Posterior cingulate gyrus (tissue), 11 donors: ENCODE measurements around the gene SFT2D3.
A peak's percentile ranks its signal among the peaks of the same experiment; 100 is the strongest.

Experiments
- DNase-seq, 10 donors: peaks; one replicate each; pipeline versions ENCODE4 v3.0.0 to v3.0.0-alpha.2; 2020 to 2021; ENCODE audit warnings: mixed read lengths in 3 of 10
- intact Hi-C: fragments of 100-400 bp; cut with DNase I; formaldehyde crosslinking; loops from one replicate; pipeline ENCODE4 v1.15.1; 2023

Gene SFT2D3

GRCh38 chr2:127663566-127664064, 37.7 kb upstream of the SFT2D3 start:
- intact Hi-C loops, result no loop called here
- DNase-seq, result peak in 1 of 10 donors; percentile 63

DNA sequence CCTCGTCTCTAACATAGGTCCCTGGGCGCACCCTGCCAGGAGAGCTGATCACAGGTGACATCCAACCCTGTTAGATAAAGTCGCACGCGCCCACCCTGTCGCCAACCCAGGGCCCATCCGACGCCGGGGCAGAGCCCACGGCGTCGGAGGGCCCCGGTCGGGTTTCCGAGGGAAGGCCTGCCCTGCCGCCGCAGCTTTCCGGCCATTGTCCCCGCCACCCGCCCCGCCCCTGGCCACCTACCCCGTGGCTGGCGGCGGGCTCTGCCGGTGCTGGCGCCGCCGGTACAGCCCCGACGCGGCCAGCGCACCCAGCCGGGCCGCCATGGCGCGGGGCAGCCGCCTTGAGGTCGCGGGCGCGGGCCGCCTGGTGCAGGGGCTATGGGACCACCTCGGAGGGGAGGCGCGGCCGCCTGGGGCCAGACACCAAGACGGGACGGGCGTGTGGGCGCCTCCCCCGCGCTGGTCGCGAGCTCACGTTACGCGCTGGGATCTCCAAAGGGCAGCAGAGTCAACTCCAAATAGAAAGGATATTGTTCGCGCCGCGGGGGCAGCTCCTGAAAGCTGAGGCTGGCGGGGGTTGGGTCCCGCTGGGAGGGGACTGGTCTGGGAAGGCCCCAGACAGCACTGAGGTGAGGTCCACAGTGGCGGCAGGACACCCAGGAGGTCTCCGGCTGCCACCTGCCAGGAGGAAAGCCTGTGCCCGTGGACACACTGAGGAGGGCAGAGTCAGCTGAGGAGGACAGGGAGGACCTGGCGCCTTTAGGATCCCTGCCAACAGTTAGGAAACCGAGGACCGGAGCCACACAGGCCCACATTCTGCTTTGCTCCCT, 37.0 kb upstream of the SFT2D3 start:
- DNase-seq, result peak in 3 of 10 donors; percentile 0 to 79 (median 69)
- intact Hi-C loops, result no loop called here

DNA sequence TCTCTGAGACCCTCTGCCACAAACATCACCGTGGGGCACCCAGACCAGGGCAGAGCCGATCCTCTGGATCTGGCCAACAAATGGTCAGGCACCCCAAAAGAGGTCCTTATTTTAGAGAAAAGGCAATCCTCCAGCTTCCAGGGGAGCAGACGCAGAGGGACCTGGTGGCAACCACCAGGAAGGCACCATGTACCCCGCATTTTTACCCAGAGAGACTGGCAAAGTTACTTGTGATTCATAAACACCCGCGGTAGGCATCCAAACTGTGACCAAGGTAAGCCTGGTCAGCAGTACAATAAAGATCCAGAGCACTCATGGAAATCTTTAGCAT, 36.4 kb upstream of the SFT2D3 start:
- intact Hi-C loops, result no loop called here
- no peak for DNase-seq

DNA sequence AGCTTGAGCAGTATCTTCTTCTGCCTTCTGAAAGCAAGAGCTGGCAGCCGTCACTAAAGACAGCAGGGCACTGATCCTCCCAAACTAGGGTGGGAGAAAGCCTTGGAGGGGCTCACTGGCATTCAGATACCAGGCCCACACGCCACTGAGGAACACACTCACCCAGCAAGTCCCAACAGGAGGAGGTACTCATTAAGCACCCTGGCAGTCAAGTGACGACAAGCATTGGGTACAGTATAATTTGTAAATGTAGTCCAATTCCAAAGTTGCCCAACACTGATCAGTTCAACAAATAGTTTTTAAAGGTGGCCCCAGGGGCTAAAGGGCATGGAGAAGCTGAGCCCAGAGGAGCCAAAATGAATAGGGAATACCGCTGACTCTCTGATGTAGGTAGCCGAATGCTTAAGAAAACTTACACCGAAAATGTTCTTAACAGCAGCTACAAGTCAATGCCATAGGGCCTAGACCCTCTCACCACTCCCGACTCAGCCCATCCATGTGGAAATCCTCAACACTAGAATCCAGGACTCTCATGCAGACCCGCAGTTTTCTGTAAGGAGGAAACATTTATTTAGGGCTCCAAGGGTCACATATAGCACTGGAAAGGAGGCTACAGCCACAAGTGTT, 35.9 kb upstream of the SFT2D3 start:
- intact Hi-C loops, result no loop called here
- DNase-seq, result peak in 2 of 10 donors; percentile 44 to 55

GRCh38 chr2:127669056-127669455, 32.2 kb upstream of the SFT2D3 start:
- DNase-seq, result no peak
- intact Hi-C loops, result no loop called here

DNA sequence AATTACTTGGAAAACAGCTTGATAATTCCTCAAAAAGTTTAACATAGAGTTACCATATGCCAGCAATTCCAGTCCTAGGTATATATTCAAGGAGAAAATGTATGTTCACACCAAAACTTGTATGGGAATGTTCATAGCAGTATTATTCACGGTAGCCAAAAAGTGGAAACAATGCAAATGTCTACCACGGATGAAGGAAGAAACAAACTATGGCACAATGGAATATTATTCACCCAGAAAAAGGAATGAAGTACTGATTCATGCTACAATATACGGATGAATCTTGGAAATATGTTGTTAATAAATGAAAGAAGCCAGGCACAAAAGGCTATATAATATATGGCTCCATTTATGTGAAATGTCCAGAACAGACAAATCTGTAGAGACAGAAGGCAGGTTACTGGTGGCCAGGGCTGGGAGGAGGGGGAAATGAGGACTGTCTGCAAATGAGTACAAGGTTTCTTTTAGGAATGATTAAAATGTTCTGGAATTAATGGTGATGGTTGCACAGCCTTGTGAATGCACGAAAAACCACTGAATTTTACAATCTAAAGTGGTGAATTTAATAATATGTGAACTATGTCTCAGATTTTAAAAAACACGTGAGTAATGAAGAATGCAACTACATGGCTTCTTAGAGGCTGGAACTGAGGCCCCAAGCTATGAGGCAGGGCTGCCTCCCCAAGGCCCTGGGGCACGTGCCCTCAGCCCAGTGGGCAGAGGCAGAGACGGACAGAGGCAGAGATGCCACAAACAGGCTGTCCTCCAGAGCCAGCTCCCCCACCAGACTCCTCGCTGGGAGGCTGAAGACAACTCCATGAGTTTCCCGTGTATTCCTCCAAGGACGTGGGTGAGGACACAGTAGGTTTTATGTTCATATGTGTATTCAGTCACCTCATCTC, 31.0 kb upstream of the SFT2D3 start:
- intact Hi-C loops, result no loop called here
- no peak for DNase-seq

DNA sequence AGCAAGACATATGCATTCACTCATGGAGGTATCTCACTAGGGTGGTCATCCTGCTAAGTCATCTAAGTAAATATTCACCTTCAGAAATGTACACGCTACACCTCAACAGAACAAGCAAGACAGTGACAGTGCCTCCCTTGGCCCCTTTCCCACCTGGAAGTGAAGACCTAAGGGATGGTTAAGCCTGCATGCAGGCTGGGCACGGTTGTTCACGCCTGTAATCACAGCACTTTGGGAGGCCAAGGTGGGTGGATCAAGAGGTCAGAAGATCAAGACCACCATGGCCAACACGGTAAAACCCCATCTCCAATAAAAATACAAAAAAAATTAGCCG, 30.4 kb upstream of the SFT2D3 start:
- no peak for DNase-seq
- intact Hi-C loops, result no loop called here

- no peak for DNase-seq
- intact Hi-C loops, result no loop called here
These were observed 29.6 kb upstream of the SFT2D3 start for GRCh38 chr2:127671557-127672302.

- peak in 1 of 10 donors; percentile 77 for DNase-seq
- intact Hi-C loops, result no loop called here
These were observed 28.7 kb upstream of the SFT2D3 start for GRCh38 chr2:127672341-127673224.

GRCh38 chr2:127673291-127674069, 27.8 kb upstream of the SFT2D3 start:
- intact Hi-C loops, result no loop called here
- peak in 1 of 10 donors; percentile 72 for DNase-seq

GRCh38 chr2:127674241-127675209, 26.8 kb upstream of the SFT2D3 start:
- DNase-seq, result peak in 2 of 10 donors; percentile 71 to 85
- intact Hi-C loops, result no loop called here

GRCh38 chr2:127675331-127676261, 25.7 kb upstream of the SFT2D3 start, which contains the start of gene LIMS2:
Gene LIMS2 (minus strand): TSS chr2:127675530. CDS start chr2:127675024, 506 bp downstream.
- DNase-seq, result peak in 2 of 10 donors; percentile 50 to 85
- intact Hi-C loops, result no loop called here

DNA sequence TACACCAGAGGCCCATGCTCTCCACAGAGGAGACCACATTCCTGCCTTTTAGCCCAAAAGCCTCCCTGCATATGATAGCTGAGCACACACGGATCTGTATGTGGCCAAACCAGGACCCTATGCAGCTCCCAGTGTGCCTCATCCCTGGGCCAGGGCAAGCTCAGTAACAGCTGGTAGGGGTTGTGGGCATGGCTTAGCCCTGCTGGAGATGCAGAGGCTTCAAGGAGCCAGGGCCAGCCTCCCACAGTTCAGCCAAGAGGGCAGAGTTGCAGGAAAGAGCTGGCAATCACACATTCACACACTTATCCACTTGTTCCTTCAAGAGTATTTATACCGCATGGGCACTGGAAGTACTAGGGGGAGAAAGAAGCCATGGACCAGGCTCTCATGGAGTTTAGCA, 24.4 kb upstream of the SFT2D3 start:
- intact Hi-C loops, result no loop called here
- no peak for DNase-seq

DNA sequence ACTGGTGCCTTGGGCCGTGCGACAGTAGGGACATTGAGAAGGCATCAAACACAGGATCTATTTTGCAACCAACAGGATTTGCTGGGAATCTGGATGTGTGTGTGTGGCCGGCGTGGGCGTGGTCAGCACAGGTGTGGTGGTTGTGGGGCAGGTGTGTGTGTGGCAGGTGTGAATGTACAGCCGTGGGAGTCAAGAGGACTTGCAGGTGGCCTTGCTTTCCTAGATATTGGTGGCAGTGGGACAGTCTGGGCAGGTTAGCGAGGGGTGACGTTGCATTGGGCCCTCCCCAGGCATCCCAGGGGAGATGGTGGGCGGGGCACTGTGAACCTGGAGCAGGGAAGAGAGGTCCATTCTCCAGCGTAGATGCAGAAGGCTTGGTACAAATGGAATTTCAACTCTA, 22.8 kb upstream of the SFT2D3 start:
- intact Hi-C loops, result no loop called here
- no peak for DNase-seq

DNA sequence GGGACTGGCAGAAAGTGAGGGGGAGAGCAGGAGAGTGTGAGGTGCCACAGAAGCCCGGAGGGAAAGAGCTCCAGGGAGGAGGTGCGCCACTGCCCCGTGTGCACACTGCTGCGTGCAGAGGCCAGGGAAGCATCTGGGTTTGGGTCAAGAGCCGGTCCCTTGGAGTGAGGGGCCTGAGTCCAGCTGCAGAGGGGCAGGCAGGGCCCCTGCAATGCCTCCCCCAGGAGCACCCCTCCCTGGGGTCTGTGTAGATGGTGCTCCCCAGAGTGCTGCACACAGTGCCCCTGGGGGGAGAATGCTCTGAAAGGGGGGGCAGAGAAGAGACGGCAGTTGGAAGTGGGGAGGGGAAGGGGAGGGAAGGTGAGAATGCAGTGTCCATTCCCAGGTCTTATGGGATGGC, 22.3 kb upstream of the SFT2D3 start:
- DNase-seq, result no peak
- intact Hi-C loops, result no loop called here

- intact Hi-C loops, result no loop called here
These were observed 21.5 kb upstream of the SFT2D3 start for GRCh38 chr2:127679680-127680361.

More at GRCh38 chr2:127679680-127680361, 21.5 kb upstream of the SFT2D3 start:
- no peak for DNase-seq
